CD4-positive, alpha-beta T cell (primary cell): ENCODE results near the gene CDKAL1. TPM values are rescaled to one million over a fixed set of nuclear protein-coding genes. Genes with fewer than 3 reads are reported as not detected.

ENCODE experiments used
- ATAC-seq: fragments of 200-7000 bp; cut with Tn5 transposase; one replicate; pipeline ENCODE4 v1.10.0; 2022; ENCODE audit warnings: mild to moderate bottlenecking; ENCODE audit not compliant: poor library complexity
- CTCF ChIA-PET: fragments of 350-600 bp; sonication (Branson Sonifier 250); formaldehyde crosslinking; loops from one replicate; lab custom pipeline; 2021; ENCODE audit warnings: antibody characterized with exemption, inconsistent platforms; lab: Charles Lee
- POLR2A ChIA-PET: fragments of 350-600 bp; sonication (Branson Sonifier 250); formaldehyde crosslinking; loops from one replicate; lab custom pipeline; 2021; ENCODE audit warnings: antibody characterized with exemption, inconsistent platforms; lab: Charles Lee
- DNase-seq, 14 experiments: peaks; one replicate each; pipeline ENCODE4 v3.0.0-alpha.2; 2013 to 2020; ENCODE audit warnings: mixed read lengths in 2 of 14
- H3K27ac ChIP-seq, 2 donors: one replicate each; pipeline versions ENCODE4 v1.5.1 to v1.7.0; 2013; ENCODE audit warnings: low read length in 2 of 2, low read depth in 1 of 2, mild to moderate bottlenecking in 1 of 2
- H3K27me3 ChIP-seq, 2 experiments: 1 replicate in 1 of 2; 2 replicates in 1 of 2; pipeline versions ENCODE4 v1.6.1 to v1.7.0; 2013; ENCODE audit warnings: low read length in 2 of 2, control low read depth in 1 of 2, mild to moderate bottlenecking in 1 of 2, moderate library complexity in 1 of 2; ENCODE audit not compliant: insufficient read depth in 2 of 2, control insufficient read depth in 1 of 2
- H3K36me3 ChIP-seq: one replicate; pipeline ENCODE4 v1.6.1; 2013; ENCODE audit warnings: low read length, control low read depth; ENCODE audit not compliant: insufficient read depth
- H3K4me1 ChIP-seq: one replicate; pipeline ENCODE4 v1.6.1; 2013; ENCODE audit warnings: low read length, control low read depth; ENCODE audit not compliant: insufficient read depth
- H3K4me3 ChIP-seq: one replicate; pipeline ENCODE4 v1.5.1; 2013; ENCODE audit warnings: mild to moderate bottlenecking, low read length, moderate library complexity
- H3K9me3 ChIP-seq, 2 experiments: 1 replicate in 1 of 2; 2 replicates in 1 of 2; pipeline versions ENCODE4 v1.6.1 to v1.7.0; 2013; ENCODE audit warnings: low read length in 2 of 2, mild to moderate bottlenecking in 2 of 2, control low read depth in 1 of 2, moderate library complexity in 1 of 2; ENCODE audit not compliant: control insufficient read depth in 1 of 2, insufficient read depth in 1 of 2
- H3K27ac Mint-ChIP-seq: one replicate; pipeline ENCODE4 v1.8.0; 2020; ENCODE audit warnings: mixed read lengths
- H3K27me3 Mint-ChIP-seq: one replicate; pipeline ENCODE4 v1.8.0; 2021; ENCODE audit warnings: mixed read lengths
- H3K36me3 Mint-ChIP-seq: one replicate; pipeline ENCODE4 v1.8.0; 2021; ENCODE audit warnings: low read depth, mixed read lengths
- H3K4me1 Mint-ChIP-seq: one replicate; pipeline ENCODE4 v1.8.0; 2021; ENCODE audit warnings: low read depth, mixed read lengths
- H3K4me3 Mint-ChIP-seq: one replicate; pipeline ENCODE4 v1.8.0; 2020; ENCODE audit warnings: mild to moderate bottlenecking, mixed read lengths
- H3K9me3 Mint-ChIP-seq: one replicate; pipeline ENCODE4 v1.8.0; 2020; ENCODE audit warnings: mixed read lengths
- CTCF ChIP-seq: fragments of 200-600 bp; IDR thresholded peaks from one replicate; pipeline ENCODE4 v1.8.0; 2022; ENCODE audit warnings: antibody characterized with exemption, mild to moderate bottlenecking
- intact Hi-C, 2 experiments: fragments of 100-400 bp; cut with DNase I in 1 of 2; cut with micrococcal nuclease in 1 of 2; formaldehyde crosslinking; loops; one replicate each; pipeline versions ENCODE4 v1.15.1 to v1.9.0; 2023 to 2025; cut with DNase I, micrococcal nuclease
- total RNA-seq, 174 experiments: library from RNA in 2 of 174; stranded (reverse) in 2 of 174; gene quantifications; one replicate each; pipeline ENCODE4 v1.2.3 and lab custom pipeline; 2021 to 2026

The CDKAL1 gene
- total RNA-seq, 2 experiments from 2014 or later = 21.3 to 23.9 TPM

DNA sequence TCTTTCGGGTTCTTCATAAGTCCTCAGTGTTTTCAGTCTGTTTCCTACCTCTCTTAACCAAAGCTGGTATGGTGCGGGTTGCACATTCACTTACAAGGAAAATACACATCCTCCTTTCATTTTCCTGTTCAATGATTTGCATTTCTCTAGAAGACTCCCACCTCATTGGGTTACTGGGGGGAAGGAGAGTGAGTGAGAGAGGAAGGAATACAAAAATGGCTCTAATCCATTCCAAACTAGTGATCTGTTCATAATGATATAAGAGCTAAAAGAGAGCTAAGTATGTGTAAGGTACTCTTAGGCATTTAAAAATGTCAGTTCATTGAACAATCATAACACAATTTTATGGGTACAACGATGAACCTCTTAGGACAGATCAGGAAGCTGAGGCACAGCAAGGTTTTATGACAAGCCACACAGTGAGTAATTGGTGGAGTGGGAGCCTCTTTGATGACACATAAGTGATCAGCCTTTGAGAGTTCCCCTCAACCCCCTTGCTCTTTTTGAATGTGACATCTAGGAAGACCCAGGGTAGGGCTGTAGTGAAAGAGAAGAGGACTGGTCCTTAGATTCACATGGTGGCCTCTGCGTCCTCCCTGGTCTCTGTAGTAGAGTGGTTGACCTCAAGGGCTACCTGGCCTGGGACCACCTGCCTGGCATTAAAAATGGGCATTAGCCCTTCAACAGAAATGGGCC lies 730.9 kb downstream of the CDKAL1 start:
- Histone ChIP-seq H3K27me3 (no peaks in the 10 kb centered on the region), H3K27ac (no peak overlapping the region), H3K36me3 (no peaks in the 10 kb centered on the region), H3K9me3 (peaks cover 0 to 5% of the 10 kb centered on the region in 2 experiments), H3K4me3 (no peak overlapping the region), H3K4me1 (no peaks in the 10 kb centered on the region)
- Mint-ChIP-seq H3K27me3 (no peaks in the 10 kb centered on the region), H3K4me1 (no peaks in the 10 kb centered on the region), H3K4me3 (no peak overlapping the region), H3K36me3 (no peaks in the 10 kb centered on the region), H3K27ac (no peak overlapping the region), H3K9me3 (no peaks in the 10 kb centered on the region)
- no peak for TF ChIP-seq CTCF
- CTCF ChIA-PET = no interaction called here
- DNase-seq (no peak), ATAC-seq (no peak)
- intact Hi-C loops = no loop called here
- POLR2A ChIA-PET = no interaction called here

GRCh38 chr6:21265730-21266044 lies 731.4 kb downstream of the CDKAL1 start:
- CTCF ChIA-PET = no interaction called here
- ATAC-seq = no peak
- Mint-ChIP-seq H3K27me3 (no peaks in the 10 kb centered on the region), H3K4me3 (no peak overlapping the region), H3K27ac (no peak overlapping the region), H3K9me3 (no peaks in the 10 kb centered on the region), H3K4me1 (no peaks in the 10 kb centered on the region), H3K36me3 (no peaks in the 10 kb centered on the region)
- no peak for DNase-seq
- H3K27me3 ChIP-seq = no peaks in the 10 kb centered on the region
- no peaks in the 10 kb centered on the region for H3K4me1 ChIP-seq
- H3K27ac ChIP-seq = no peak overlapping the region
- POLR2A ChIA-PET = no interaction called here
- no peak overlapping the region for H3K4me3 ChIP-seq
- H3K36me3 ChIP-seq = no peaks in the 10 kb centered on the region
- intact Hi-C loops = no loop called here
- no peak for TF ChIP-seq CTCF
- peaks cover 0 to 5% of the 10 kb centered on the region in 2 experiments for H3K9me3 ChIP-seq

GRCh38 chr6:21270636-21271201 lies 736.5 kb downstream of the CDKAL1 start:
- Histone ChIP-seq H3K27ac (no peak overlapping the region), H3K9me3 (no peaks in the 10 kb centered on the region), H3K36me3 (no peaks in the 10 kb centered on the region), H3K27me3 (no peaks in the 10 kb centered on the region), H3K4me1 (no peaks in the 10 kb centered on the region), H3K4me3 (no peak overlapping the region)
- no peak for ATAC-seq
- intact Hi-C loops = no loop called here
- Mint-ChIP-seq H3K27me3 (no peaks in the 10 kb centered on the region), H3K4me1 (no peaks in the 10 kb centered on the region), H3K36me3 (no peaks in the 10 kb centered on the region), H3K9me3 (peaks cover 2% of the 10 kb centered on the region), H3K4me3 (no peak overlapping the region), H3K27ac (no peak overlapping the region)
- no peak for TF ChIP-seq CTCF
- ChIA-PET CTCF (no interaction called here), POLR2A (no interaction called here)
- no peak for DNase-seq
